HepG2 (cell line): ENCODE measurements around the gene AMPD2. TPM values are rescaled to one million over a fixed set of nuclear protein-coding genes. Genes with fewer than 3 reads are reported as not detected.

Source experiments
- CAMTA2 ChIP-seq: sonication (generic); formaldehyde crosslinking; IDR thresholded peaks from 2 replicates; pipeline ENCODE4 v1.4.0; 2020; ENCODE audit warnings: mild to moderate bottlenecking, missing genetic modification reagents, borderline replicate concordance
- GFI1 ChIP-seq: sonication (generic); formaldehyde crosslinking; IDR thresholded peaks from 2 replicates; pipeline ENCODE4 v1.5.0; 2020; ENCODE audit warnings: missing genetic modification reagents, mild to moderate bottlenecking, borderline replicate concordance
- NPAS2 ChIP-seq: sonication (generic); formaldehyde crosslinking; IDR thresholded peaks from 2 replicates; pipeline ENCODE4 v1.8.0; 2022; ENCODE audit warnings: mild to moderate bottlenecking, missing genetic modification reagents, borderline replicate concordance
- PPARG ChIP-seq: conservative IDR thresholded peaks from 2 replicates; pipeline ENCODE4 v1.6.1; 2016; ENCODE audit warnings: missing biosample characterization, missing genetic modification reagents
- RCOR2 ChIP-seq: IDR thresholded peaks from 2 replicates; pipeline ENCODE4 v1.6.1; 2016; ENCODE audit warnings: missing biosample characterization, missing genetic modification reagents
- ZFP82 ChIP-seq: sonication (generic); formaldehyde crosslinking; IDR thresholded peaks from 2 replicates; pipeline ENCODE4 v1.5.1; 2020; ENCODE audit warnings: mild to moderate bottlenecking, missing genetic modification reagents, borderline replicate concordance
- ZNF615 ChIP-seq: sonication (generic); formaldehyde crosslinking; IDR thresholded peaks from 2 replicates; pipeline ENCODE4 v1.5.0; 2020; ENCODE audit warnings: mild to moderate bottlenecking, missing genetic modification reagents, borderline replicate concordance
- ZNF775 ChIP-seq: sonication (generic); formaldehyde crosslinking; IDR thresholded peaks from 2 replicates; pipeline ENCODE4 v1.4.0; 2020; ENCODE audit warnings: missing genetic modification reagents, mild to moderate bottlenecking, moderate library complexity, borderline replicate concordance
- polyA plus RNA-seq, 8 experiments: library from polyadenylated mRNA; depleted of rRNA in 3 of 8; stranded (reverse) in 7 of 8; unstranded in 1 of 8; fragments of >200 nt; fragmentation: Illumina TruSeq in 4 of 8; extraction: Trizol in 4 of 8; gene quantifications; 2 replicates each; pipeline versions ENCODE4 v1.2.1 to v1.2.3, GENCODE V29; 2011 to 2016; ENCODE audit warnings: low read depth in 4 of 8, missing spikeins in 1 of 8, mixed read lengths in 1 of 8; ENCODE audit not compliant: insufficient read depth in 1 of 8
- total RNA-seq, 5 experiments: library from RNA; depleted of rRNA; stranded (reverse); fragments of >200 nt; fragmentation: Illumina TruSeq; extraction: Trizol; gene quantifications; 2 replicates each; pipeline ENCODE4 v1.2.3, GENCODE V29; 2016; ENCODE audit warnings: low read depth in 1 of 5
- TF ChIP-seq, protein P1 (sequence below): sonication (generic); formaldehyde crosslinking; IDR thresholded peaks from 2 replicates; pipeline ENCODE4 v1.5.0; 2020; ENCODE audit warnings: mild to moderate bottlenecking, missing genetic modification reagents, borderline replicate concordance
- TF ChIP-seq, protein P2 (sequence below): sonication (generic); formaldehyde crosslinking; IDR thresholded peaks from 2 replicates; pipeline ENCODE4 v1.5.0; 2020; ENCODE audit warnings: mild to moderate bottlenecking, missing genetic modification reagents
- TF ChIP-seq, protein P3 (sequence below): sonication (generic); formaldehyde crosslinking; IDR thresholded peaks from 2 replicates; pipeline ENCODE4 v1.5.1; 2020; ENCODE audit warnings: mild to moderate bottlenecking, missing genetic modification reagents, moderate library complexity
- TF ChIP-seq, protein P4 (sequence below): IDR thresholded peaks from 2 replicates; pipeline ENCODE4 v1.6.1; 2016
- TF ChIP-seq, protein P5 (sequence below), 2 experiments: fragments of 450-650 bp in 1 of 2; sonication (generic) in 1 of 2; formaldehyde crosslinking; IDR thresholded peaks; 2 replicates each; pipeline versions ENCODE4 v1.5.0 to v1.8.0; 2020 to 2022; ENCODE audit warnings: mild to moderate bottlenecking in 1 of 2, missing genetic modification reagents in 1 of 2
- TF ChIP-seq, protein P6 (sequence below): sonication (generic); formaldehyde crosslinking; IDR thresholded peaks from 2 replicates; pipeline ENCODE4 v1.8.1; 2023; ENCODE audit warnings: missing genetic modification reagents, mild to moderate bottlenecking, borderline replicate concordance

The AMPD2 gene
- total and polyA plus RNA-seq, 2 of the 13 experiments (the other 11 are each of a cell fraction or from before 2014, with no cell fraction given): 62.3 to 82.0 TPM

DNA sequence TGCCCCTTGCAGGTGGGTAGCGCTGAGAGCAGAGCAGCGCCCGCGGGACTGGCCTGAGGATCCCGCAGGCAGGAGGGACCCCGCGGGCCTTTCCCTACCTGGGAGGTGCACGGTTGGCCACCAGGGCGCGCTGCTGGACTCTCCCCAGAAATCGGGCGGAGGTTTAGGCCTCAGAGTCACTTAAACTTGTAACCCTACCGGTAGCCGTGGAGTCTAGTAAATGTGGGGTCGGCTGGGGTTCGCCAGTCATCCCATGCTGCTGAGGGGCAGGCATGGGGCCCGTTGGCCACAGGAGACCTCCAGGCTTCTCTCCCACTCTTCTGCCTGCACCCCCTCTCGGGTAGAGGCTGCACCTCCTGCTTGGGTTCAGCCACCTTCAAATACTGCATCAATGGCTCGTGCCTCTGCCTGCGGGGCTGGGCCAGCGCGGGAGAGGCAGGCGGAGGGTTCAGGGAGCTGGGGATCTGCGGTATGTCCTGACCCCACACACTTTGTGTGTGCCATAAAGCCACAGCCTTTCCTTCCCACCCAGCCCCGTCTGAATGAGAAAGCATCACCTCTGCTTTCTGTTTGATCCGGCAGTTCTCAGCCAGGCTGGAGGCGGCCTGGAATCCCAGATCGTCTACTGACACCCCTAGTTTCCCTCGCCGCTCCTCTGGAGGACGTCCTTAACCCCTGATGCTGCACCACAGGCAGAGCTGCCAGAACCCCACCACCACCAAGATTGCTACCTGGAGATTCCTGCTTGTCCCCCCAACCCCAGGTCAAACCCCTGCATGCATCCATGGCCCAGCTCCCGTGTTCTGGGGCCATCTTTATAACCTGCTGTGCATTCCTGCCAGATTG lies 24.0 kb downstream of the AMPD2 start (continued):
- TF ChIP-seq, protein P1, sequence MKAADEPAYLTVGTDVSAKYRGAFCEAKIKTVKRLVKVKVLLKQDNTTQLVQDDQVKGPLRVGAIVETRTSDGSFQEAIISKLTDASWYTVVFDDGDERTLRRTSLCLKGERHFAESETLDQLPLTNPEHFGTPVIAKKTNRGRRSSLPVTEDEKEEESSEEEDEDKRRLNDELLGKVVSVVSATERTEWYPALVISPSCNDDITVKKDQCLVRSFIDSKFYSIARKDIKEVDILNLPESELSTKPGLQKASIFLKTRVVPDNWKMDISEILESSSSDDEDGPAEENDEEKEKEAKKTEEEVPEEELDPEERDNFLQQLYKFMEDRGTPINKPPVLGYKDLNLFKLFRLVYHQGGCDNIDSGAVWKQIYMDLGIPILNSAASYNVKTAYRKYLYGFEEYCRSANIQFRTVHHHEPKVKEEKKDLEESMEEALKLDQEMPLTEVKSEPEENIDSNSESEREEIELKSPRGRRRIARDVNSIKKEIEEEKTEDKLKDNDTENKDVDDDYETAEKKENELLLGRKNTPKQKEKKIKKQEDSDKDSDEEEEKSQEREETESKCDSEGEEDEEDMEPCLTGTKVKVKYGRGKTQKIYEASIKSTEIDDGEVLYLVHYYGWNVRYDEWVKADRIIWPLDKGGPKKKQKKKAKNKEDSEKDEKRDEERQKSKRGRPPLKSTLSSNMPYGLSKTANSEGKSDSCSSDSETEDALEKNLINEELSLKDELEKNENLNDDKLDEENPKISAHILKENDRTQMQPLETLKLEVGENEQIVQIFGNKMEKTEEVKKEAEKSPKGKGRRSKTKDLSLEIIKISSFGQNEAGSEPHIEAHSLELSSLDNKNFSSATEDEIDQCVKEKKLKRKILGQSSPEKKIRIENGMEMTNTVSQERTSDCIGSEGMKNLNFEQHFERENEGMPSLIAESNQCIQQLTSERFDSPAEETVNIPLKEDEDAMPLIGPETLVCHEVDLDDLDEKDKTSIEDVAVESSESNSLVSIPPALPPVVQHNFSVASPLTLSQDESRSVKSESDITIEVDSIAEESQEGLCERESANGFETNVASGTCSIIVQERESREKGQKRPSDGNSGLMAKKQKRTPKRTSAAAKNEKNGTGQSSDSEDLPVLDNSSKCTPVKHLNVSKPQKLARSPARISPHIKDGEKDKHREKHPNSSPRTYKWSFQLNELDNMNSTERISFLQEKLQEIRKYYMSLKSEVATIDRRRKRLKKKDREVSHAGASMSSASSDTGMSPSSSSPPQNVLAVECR (CRISPR knock-in tag): peak; percentile 46; the same call in 1 of the 2 replicates
- TF ChIP-seq, protein P2, sequence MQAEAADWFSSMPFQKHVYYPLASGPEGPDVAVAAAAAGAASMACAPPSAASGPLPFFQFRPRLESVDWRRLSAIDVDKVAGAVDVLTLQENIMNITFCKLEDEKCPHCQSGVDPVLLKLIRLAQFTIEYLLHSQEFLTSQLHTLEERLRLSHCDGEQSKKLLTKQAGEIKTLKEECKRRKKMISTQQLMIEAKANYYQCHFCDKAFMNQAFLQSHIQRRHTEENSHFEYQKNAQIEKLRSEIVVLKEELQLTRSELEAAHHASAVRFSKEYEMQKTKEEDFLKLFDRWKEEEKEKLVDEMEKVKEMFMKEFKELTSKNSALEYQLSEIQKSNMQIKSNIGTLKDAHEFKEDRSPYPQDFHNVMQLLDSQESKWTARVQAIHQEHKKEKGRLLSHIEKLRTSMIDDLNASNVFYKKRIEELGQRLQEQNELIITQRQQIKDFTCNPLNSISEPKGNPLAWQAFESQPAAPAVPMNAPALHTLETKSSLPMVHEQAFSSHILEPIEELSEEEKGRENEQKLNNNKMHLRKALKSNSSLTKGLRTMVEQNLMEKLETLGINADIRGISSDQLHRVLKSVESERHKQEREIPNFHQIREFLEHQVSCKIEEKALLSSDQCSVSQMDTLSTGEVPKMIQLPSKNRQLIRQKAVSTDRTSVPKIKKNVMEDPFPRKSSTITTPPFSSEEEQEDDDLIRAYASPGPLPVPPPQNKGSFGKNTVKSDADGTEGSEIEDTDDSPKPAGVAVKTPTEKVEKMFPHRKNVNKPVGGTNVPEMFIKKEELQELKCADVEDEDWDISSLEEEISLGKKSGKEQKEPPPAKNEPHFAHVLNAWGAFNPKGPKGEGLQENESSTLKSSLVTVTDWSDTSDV (CRISPR knock-in tag): no peak
- TF ChIP-seq NPAS2 (CRISPR knock-in tag) (no peak), GFI1 (no peak), ZNF615 (no peak), ZNF775 (CRISPR knock-in tag) (no peak), ZFP82 (CRISPR knock-in tag) (no peak), PPARG (CRISPR knock-in tag) (no peak), RCOR2 (CRISPR knock-in tag) (no peak), CAMTA2 (CRISPR knock-in tag) (no peak)
- TF ChIP-seq, protein P3, sequence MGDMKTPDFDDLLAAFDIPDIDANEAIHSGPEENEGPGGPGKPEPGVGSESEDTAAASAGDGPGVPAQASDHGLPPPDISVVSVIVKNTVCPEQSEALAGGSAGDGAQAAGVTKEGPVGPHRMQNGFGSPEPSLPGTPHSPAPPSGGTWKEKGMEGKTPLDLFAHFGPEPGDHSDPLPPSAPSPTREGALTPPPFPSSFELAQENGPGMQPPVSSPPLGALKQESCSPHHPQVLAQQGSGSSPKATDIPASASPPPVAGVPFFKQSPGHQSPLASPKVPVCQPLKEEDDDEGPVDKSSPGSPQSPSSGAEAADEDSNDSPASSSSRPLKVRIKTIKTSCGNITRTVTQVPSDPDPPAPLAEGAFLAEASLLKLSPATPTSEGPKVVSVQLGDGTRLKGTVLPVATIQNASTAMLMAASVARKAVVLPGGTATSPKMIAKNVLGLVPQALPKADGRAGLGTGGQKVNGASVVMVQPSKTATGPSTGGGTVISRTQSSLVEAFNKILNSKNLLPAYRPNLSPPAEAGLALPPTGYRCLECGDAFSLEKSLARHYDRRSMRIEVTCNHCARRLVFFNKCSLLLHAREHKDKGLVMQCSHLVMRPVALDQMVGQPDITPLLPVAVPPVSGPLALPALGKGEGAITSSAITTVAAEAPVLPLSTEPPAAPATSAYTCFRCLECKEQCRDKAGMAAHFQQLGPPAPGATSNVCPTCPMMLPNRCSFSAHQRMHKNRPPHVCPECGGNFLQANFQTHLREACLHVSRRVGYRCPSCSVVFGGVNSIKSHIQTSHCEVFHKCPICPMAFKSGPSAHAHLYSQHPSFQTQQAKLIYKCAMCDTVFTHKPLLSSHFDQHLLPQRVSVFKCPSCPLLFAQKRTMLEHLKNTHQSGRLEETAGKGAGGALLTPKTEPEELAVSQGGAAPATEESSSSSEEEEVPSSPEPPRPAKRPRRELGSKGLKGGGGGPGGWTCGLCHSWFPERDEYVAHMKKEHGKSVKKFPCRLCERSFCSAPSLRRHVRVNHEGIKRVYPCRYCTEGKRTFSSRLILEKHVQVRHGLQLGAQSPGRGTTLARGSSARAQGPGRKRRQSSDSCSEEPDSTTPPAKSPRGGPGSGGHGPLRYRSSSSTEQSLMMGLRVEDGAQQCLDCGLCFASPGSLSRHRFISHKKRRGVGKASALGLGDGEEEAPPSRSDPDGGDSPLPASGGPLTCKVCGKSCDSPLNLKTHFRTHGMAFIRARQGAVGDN (CRISPR knock-in tag): peak; percentile 80
- TF ChIP-seq, protein P4, sequence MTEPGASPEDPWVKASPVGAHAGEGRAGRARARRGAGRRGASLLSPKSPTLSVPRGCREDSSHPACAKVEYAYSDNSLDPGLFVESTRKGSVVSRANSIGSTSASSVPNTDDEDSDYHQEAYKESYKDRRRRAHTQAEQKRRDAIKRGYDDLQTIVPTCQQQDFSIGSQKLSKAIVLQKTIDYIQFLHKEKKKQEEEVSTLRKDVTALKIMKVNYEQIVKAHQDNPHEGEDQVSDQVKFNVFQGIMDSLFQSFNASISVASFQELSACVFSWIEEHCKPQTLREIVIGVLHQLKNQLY: no peak
- TF ChIP-seq, protein P5, sequence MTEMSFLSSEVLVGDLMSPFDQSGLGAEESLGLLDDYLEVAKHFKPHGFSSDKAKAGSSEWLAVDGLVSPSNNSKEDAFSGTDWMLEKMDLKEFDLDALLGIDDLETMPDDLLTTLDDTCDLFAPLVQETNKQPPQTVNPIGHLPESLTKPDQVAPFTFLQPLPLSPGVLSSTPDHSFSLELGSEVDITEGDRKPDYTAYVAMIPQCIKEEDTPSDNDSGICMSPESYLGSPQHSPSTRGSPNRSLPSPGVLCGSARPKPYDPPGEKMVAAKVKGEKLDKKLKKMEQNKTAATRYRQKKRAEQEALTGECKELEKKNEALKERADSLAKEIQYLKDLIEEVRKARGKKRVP (CRISPR knock-in tag; IDR thresholded peaks at IDR 0.05): no peak
- TF ChIP-seq, protein P6, sequence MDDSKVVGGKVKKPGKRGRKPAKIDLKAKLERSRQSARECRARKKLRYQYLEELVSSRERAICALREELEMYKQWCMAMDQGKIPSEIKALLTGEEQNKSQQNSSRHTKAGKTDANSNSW (CRISPR knock-in tag): no peak
